Activated CD4-positive, alpha-beta T cell treated with anti-CD3 and anti-CD28 coated beads, Interleukin-2, amount 50 U/mL, for 24 hours (primary cell): Measurements from ENCODE around the gene ISL2.
A peak's percentile ranks its signal among the peaks of the same experiment; 100 is the strongest.
"Not testable (repeated sequence)": the region's sequence is repeated elsewhere in the genome, so short reads cannot be mapped to it uniquely, and the experiment has no call there.

Experiments used
- DNase-seq, 2 donors: peaks; one replicate each; pipeline ENCODE4 v3.0.0-alpha.2; 2020; ENCODE audit warnings: low read depth in 1 of 2, low spot score in 1 of 2

Gene ISL2

DNA sequence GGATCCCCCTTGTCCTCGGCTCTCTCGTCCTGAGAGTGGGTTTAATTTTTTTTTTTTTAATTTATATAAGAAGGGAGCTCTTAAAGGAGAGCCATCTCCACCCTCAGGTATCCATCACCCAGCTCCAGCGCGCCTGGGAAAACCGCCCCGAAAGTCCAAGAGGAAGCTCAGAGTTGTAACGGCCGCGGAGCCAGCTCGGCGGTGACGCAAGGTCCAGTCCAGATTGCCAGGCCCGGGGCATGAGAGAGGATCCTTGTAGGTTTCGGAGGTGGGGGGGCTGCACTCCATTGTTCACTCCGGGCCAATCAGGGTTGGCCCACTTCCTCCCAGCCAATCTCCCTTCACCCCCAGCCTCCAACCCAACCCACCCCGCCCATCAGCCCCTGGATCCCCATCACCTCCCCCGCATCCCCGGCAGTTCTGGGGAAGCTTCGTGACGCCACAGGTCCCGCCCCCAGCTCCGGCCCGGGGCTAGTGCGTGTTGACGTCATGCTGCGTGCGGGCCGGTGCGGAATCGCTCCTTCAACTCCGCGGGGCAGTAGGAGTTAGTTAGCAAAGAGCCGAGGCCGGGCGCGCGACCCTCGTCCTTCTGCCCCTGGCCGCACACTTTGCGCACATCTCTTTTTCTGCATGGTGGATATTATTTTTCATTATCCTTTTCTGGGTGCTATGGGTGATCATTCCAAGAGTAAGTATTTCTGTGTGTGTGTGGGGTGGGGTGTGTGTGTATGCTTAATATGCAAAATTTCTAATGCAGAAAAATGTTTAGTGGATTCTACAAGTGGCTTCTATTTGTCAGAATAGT is at the start of gene ISL2:
Gene ISL2 (plus strand): TSS at position 520 of the 805 bp plus-strand sequence. CDS start 111 bp downstream, at position 631.
- peak; percentile 25 to 36 for DNase-seq

DNA sequence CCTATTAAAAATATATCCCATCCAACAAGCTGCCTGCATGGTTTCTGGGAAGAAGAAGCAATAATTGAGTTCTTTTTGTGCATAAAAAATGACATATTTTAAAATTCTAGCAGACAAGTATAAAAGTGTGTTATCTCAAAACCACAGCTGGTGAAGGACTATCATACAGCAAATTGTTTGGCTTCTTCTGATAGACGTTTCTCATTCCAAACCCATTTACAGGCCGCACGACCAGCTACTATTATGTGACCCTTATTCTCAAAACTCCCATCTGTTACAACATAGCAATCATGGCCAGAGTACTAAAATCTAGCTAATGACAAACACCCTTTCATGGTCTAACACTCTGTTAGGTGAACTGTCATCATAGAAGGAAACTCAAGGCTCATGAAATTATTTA is 47.0 kb upstream of the ISL2 start:
- DNase-seq, result no peak

DNA sequence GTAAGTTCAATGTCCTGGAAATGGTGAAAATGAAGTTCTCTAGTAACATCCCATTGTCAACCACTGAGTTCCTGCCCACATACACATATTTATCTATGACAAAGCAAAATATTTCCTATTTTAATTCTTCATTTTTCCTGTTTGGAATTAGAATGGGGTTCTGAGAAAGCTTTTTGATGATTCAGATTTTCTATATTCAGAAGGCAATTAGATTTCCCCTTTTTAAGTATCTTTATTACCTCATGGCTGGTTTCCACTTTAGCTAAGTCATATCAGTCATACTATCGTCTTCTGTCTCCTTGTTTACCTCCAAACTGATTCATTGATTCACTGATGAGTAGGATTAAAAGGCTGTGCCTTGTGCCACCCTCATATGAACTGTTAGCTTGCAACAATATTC is 43.2 kb upstream of the ISL2 start:
- DNase-seq, result no peak

DNA sequence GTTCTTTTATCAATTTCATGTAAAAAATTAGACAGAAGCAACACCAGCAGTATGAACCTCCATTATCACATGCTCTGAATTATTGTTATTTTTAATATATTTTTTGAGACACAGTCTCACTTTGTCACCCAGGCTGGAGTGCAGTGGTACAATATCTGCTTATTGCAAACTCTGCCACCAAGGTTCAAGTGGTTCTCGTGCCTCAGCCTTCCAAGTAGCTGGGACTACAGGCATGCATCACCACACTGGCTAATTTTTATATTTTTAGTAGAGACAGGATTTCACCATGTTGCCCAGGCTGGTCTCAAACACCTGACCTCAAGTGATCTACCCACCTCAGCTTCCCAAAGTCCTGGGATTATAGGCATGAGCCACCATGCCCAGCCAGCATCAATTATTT is 42.1 kb upstream of the ISL2 start:
- not testable (repeated sequence) for DNase-seq

DNA sequence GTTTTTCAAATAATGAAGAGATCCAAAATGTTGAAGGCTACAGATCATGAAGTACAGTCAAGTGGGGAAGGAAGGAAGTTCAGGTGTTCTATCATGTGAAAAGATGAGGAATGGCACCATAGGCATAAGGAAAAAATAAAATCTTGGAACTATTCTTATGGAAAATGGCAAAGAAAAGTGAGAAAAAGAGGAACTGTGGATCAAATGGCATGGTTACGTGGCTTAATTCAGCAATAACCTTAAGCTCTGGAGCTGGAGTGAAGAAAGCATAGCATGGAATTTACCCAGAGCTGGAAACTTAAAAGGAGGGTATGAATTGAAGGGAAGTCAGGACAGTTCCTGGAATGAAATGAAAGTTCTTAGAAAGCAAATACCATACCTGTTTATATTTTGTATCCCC is 39.7 kb upstream of the ISL2 start:
- no peak for DNase-seq

DNA sequence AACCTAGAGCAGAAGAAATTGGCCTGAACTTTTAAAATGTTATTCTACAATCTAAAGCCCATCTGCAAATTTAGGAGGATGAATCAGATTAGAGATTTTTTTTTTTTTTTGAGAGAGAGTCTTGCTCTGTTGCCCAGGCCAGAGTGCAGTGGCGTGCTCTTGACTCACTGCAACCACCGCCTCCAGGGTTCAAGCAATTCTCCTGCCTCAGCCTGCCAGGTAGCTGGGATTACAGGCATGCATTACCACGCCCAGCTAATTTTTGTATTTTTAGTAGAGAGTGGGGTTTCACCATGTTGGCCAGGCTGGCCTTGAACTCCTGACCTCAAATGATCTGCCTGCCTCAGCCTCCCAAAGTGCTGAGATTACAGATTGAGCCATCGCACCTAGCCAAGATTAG is 38.6 kb upstream of the ISL2 start:
- not testable (repeated sequence) for DNase-seq

DNA sequence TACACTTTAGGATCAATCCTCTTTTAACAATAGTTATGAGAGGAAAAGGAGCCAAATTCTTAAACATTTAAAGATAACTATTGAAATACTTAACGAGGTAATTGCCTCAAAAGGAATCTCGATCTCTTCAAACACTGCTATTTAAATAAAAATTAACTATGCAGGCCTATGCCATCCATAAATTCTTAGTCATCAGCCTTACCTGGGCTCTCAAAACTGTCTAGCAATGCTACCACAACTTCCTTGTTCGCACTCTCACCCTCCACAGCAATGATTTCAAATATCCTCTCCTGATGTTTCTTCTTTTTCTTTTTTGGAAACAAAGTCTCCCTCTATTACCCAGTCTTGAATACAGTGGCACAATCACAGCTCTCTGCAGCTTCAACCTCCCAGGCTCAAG is 37.6 kb upstream of the ISL2 start:
- no peak for DNase-seq

DNA sequence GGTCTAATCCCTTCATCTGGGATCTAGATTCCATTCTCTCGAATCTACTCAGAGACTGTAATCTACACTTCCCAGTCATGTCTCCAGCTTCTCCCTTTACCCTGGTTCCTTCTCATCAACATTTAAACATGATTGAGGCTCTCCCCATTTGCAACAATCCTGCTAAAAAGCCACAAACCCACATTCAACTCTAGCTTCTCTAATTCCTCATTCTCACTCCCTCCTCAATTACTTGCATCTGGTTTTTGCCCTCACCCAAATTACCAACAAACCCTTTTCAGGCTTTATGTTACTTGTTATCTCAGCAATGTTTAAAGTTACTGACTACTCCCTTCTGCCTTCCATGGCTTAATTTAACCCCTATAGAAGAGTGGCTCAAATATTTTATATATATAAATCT is 36.8 kb upstream of the ISL2 start:
- DNase-seq, result no peak

DNA sequence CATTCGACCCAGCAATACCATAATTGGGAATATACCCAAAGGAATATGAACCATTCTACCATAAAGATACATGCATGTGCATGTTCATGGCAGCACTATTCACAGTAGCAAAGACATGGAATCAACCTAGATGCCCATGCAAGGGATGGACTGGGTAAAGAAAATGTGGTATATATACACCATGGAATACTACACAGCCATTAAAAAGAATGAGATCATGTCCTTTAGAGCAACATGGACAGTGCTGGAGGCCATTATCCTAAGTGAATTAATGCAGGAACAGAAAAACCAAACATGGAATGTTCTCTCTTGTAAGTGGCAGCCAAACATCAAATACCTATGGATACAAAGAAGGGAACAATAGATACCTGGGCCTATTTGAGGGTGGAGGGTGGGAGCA is 32.7 kb upstream of the ISL2 start:
- DNase-seq, result no peak

DNA sequence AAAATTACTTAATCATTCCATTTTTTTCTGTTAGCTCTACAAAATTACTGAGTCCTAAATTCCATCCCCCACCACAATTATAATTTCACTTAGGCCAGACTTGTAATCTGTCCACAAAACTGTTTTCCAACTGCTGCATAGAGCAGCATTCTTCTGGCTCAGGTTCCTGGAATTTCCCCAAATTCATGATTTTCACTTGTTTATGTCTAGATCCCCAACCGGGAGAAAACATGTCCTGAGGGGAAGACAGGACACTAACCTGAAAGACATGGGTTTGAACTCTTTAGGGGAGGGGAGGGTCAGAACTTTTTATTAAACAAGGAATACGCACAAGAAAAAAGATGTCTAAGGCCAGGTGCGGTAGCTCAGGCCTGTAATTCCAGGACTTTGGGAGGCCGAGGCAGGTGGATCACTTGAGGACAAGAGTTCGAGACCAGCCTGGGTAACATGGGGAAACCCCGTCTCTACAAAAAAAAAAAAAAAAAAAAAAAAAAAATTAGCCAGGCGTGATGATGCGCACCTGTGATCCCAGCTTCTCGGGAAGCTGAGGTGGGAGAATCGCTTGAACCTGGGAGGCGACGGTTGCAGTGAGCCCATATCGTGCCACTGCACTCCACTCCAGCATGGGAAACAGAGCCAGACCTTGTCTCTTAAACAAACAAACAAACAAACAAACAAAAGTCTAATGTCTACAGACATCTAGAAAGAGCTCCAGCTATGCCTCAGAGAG is 26.8 kb upstream of the ISL2 start:
- DNase-seq, result no peak

DNA sequence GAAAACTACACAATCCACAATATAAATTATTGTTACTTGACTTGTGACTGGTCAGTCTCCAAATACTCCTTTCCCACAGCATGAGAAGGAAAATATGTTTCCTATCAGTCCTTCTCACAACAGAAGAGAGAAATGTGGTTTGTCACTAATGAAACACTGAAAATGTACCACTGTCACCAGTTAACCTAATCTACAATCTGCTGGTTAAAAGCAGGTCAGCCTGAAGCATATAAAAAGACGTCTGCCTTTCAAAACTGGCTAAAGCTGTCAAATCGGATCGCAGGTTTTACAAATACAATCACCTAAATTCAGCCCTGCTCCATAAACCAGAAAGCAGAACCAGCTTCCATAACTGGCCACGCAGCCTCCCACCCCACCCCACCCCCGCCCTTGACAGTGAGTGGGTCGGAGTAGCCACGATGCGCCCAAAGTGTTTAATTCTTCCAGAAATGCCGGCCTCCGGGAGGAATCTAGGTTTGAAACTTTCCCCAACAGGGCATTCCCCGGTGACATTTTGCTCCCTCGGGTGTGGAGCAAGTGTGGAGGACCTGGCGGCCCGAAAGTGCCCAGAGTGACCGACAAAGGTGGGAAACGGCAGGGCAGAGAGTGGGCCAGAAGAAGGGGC is 26.0 kb upstream of the ISL2 start:
- no peak for DNase-seq

DNA sequence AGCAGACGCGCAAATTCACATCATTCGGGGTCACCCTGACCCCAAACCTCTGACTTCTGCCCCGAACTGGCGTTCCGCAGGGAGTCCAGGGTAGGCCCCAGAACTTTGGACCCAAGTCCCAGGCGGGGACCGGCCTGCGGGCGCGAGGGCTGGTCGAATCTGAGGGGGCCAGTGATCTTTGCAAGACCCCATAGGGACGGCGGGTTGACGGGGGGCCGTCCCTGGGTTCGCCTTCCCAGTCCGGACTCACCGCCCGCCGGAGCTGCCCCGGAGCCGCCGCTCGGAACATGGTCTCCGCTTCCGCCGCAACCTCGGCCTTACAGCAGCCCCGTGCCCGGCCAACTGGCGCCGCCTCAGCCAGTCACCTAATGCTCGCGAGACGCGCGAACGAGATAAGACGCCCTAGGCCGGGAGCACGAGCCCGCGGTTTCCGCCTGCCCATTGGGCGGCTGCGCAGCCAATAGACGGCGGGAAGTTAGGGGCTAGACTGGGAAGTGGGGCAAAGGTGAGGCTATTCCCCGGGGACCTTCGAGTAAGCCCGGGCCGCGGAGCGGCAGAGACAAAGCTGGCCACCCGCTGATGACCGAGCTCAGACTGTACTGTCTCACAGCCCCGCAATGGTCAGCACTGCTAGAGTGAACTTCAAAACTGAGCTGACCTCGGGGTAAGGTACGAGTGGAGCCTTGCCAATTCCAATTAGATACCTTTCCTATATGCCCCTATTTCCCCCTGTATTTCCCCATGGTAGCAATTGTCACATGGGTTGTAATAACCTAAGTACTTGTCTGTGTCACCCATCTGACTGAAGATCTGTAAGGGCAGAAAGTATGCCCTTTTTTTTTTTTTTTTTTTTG is 25.2 kb upstream of the ISL2 start, which contains the start of gene ETFA:
Gene ETFA (minus strand): TSS at position 370 of the 854 bp plus-strand sequence. CDS start 81 bp downstream, at position 289.
- peak; percentile 80 to 90 for DNase-seq

DNA sequence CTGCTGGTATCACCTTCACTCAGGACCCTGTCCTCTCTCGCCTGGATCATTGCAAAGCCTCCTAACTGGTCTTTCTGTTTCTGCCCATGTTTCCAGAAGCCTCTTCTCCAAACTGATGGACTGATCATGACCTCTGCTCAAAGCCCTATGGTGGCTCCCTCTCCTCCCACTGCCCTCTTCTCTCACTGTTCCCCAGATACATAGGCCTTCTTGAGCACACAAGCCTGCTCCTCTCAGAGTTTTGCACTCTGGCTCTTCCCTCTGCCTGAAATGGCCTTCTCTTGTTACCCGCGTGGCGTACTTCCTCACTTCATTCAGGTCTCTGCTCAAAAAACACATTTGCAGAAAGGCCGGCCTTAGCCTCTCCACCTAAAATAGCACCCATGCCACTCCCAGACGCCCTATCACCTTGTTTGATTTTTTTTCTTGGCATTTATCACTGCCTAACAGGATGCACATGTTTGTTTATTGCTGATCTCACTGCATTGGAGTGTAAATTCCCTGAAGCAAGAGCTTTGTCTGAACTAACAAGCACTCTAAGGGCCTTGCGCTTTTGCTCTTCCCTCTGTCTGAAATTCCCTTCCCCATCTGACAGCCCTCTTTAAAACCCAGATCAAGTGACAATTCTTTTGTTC is 23.9 kb upstream of the ISL2 start:
- no peak for DNase-seq

DNA sequence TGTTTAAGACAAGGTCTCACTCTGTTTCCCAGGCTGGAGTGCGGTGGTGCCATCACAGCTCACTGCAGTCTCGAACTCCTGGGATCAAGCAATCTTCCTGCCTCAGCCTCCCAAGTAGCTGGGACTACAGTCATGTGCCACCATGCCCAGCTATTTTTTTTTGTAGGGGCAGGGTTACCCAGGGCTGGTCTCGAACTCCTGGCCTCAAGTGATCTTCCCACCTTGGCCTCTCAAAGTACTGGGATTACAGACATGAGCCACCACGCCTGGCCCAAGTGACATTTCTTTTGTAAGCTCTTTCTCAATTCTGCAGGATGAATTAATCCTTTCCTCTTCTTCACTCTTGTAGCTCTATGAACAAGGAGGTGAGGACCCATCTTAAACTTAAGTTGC is 23.4 kb upstream of the ISL2 start:
- not testable (repeated sequence) for DNase-seq

DNA sequence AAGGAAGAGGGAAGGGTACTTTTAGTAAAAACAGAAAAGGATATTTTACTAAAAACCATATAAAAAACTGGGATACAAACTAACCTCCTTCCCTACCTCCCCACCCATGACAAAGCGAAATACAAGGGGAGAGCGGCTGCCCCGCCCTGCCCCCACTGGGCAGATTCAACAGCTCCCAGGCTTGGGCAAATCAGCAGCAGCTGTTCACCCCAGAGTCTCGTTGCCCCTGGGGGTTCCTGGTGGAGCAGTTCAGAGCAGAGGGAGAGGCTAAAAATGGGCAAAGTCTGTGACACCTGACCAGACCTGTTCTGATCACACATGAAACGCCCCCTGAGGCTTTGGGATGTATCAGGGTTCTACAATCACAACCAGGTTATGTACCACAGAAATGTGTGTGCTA is 22.8 kb upstream of the ISL2 start:
- no peak for DNase-seq

DNA sequence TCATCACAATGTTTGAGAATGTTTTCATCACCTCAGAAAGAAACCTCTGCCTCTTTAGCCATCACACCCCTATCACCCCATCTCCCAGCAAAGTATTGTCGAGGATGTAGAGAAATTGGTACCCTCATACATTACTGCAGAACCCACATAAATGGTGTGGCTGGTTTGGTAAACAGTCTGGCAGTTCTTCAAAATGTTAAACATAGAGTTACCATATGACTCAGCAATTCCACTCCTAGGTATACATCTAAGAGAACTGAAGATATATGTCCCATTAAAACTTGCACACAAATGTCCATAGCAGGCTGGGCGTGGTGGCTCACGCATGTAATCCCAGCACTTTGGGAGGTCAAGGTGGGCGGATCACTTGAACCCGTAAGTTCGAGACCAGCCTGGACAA is 16.6 kb upstream of the ISL2 start:
- DNase-seq, result no peak

DNA sequence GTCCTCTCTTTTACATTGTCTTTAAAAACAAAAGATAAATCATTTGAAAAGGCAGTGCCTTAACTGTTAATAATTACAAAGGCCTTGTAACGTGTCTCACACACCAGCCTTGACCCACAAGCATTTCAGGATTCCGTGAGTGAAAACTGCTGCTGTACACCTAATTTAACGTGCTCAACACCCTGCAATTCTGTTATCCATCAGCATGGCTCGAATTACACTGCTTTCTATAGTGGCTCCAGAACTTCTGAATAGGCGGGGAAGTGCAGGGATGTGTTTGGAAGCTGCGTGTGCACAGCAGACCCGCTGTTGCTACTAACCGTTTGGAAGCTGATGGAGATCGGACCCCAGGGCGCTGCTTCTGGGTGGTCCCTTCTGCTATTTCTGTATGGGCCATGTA is 15.4 kb upstream of the ISL2 start:
- no peak for DNase-seq

DNA sequence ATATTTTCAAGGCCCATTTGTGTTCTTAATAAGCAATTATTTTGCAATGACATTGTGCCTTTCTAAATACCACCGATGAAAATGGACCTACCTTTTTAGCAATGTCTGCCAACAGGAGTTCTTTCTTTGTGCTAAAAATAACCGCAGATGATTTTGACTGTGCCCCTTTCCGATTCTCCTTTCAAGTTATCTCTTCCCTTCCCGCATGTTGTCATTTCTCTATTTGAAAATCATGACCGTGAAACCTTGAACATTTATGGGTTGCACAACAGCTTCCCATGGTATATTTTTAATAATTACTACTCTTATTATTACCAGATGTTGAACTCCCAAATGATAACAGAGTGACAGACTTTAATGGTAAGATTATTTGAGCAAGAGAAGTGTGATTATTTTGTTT is 15.0 kb upstream of the ISL2 start:
- DNase-seq, result no peak

DNA sequence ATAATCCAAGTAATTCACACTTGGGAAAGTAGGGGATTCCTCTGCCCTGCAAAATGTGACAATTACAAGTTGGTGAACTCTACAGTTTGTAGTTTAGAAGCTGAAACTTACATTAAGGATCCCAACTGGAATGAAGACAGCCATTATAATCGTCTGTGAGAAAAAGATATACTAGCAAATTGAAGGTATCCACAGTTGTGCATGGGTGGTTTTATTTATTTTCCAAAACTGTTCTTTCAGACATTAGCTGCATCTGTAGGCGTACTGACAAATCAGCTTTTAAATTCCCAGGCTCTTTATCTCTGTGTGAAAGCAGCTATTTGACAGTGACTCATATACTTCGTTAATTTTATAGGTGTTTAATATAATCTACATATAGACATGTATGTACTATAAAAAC is 12.5 kb upstream of the ISL2 start:
- no peak for DNase-seq

DNA sequence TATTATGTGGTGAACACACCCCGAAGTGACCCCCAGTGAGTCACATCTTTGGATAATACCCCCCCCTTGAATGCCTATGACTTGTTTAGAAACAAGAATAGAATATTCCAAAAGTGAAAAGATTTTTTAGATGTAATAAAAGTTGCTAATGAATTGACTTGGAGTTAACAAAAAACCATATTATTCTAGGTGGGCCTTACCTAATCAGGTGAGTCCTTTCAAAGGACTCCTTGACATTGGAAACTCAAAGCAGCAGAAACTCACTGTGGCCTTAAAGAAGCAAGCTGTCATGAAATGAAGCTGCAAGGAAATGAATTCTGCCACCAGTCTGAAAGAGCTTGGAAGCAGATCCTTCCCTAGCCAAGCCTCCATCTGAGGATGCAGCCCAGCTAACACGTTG is 10.9 kb upstream of the ISL2 start:
- DNase-seq, result no peak
